NCI-H128 (cell line): ENCODE results near the gene VSIR.

Experiments
- DNase-seq: peaks from one replicate; lab custom pipeline; 2025; ENCODE audit not compliant: unreplicated experiment; lab: John Stamatoyannopoulos, UW

The VSIR gene

GRCh38 chr10:71782917-71783490 is 9.7 kb upstream of the VSIR start:
- DNase-seq: no peak

GRCh38 chr10:71782221-71782916 is 9.0 kb upstream of the VSIR start:
- no peak for DNase-seq

- DNase-seq: no peak
These were observed 7.4 kb upstream of the VSIR start for GRCh38 chr10:71780719-71781118.

GRCh38 chr10:71780156-71780555 is 6.8 kb upstream of the VSIR start:
- no peak for DNase-seq

- DNase-seq: no peak
These were observed 6.3 kb upstream of the VSIR start for GRCh38 chr10:71779641-71780040.

- DNase-seq: no peak
These were observed 4.9 kb upstream of the VSIR start for GRCh38 chr10:71778071-71778825.

- no peak for DNase-seq
These were observed 4.1 kb upstream of the VSIR start for GRCh38 chr10:71777213-71777985.

- no peak for DNase-seq
These were observed 3.2 kb upstream of the VSIR start for GRCh38 chr10:71776481-71776925.

GRCh38 chr10:71774916-71775702 is 1.8 kb upstream of the VSIR start:
- no peak for DNase-seq

GRCh38 chr10:71772832-71773220 is 494 bp downstream of the VSIR start:
- no peak for DNase-seq

GRCh38 chr10:71771821-71772617 is 1.3 kb downstream of the VSIR start:
- DNase-seq: no peak

GRCh38 chr10:71771204-71771603 is 2.1 kb downstream of the VSIR start:
- DNase-seq: no peak

- no peak for DNase-seq
These were observed 2.5 kb downstream of the VSIR start for GRCh38 chr10:71770789-71771188.

- DNase-seq: no peak
These were observed 3.1 kb downstream of the VSIR start for GRCh38 chr10:71770255-71770654.

GRCh38 chr10:71769279-71769823 is 4.0 kb downstream of the VSIR start:
- no peak for DNase-seq

- DNase-seq: no peak
These were observed 5.8 kb downstream of the VSIR start for GRCh38 chr10:71767420-71768035.

GRCh38 chr10:71766717-71767419 is 6.5 kb downstream of the VSIR start:
- DNase-seq: no peak

- DNase-seq: no peak
These were observed 7.2 kb downstream of the VSIR start for GRCh38 chr10:71765906-71766716.
